DMS53 treated with DMSO at 0.1 percent for 48 hours (cell line): Measurements from ENCODE around the gene OLFM1.

ENCODE experiments used
- DNase-seq: peaks from one replicate; lab custom pipeline; 2025; ENCODE audit not compliant: unreplicated experiment; lab: John Stamatoyannopoulos, UW

OLFM1 gene

DNA sequence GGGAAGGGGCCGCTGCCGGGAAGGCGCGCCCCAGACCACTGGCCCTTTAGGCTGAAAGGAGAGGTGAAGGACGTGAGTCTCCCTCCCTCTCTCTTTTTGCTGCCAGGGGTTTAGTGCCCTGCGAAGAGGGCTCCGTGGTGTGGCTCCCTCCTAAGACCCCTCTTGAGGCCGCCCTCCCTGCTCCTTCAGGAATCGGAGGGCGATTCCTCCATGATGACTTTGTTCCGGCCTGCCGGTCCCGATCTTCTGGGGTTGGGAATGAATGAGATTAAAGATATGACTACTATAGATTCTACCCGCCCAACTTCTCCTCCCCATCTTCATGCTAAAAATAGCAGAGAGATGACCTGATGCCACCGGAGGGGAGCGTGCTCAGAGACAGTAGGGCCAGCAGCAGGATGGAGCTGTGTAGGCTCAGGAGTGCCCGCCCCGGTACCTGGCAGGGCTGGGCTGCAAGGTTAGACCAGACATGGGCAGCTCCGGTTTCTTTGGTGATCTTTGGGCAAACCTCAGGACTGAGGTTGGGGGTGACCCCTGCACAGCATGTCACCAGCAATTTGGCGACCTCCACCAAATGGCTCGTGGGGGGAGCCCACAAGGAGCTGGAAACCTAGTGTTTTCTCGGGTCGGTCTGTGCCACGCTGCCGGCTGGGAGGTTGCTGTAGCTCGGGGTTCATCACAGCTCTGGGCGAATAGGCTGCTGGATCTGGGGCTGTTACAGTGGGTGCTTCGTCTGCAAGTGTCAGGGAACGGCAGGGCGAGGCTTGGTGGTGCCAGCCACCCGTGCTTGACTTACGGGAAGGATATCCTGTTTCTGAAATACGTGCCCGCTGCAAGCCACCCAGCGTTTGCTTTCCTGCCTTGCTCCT lies 1.7 kb downstream of the OLFM1 start:
- no peak for DNase-seq

DNA sequence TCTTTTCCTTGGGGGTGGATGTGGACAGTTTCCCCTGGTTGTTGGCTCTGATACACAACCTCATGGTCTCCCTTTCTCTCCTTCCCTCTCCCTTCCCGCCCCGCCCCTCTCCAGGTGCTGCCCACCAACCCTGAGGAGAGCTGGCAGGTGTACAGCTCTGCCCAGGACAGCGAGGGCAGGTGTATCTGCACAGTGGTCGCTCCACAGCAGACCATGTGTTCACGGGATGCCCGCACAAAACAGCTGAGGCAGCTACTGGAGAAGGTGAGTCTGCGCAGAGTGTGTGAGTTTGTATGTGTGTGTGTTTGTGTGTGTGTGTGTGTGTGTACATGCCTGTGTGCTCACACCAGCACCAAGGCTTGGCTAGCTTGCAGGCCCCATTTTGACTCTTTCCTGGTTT lies 2.6 kb downstream of the OLFM1 start:
- DNase-seq: no peak

DNA sequence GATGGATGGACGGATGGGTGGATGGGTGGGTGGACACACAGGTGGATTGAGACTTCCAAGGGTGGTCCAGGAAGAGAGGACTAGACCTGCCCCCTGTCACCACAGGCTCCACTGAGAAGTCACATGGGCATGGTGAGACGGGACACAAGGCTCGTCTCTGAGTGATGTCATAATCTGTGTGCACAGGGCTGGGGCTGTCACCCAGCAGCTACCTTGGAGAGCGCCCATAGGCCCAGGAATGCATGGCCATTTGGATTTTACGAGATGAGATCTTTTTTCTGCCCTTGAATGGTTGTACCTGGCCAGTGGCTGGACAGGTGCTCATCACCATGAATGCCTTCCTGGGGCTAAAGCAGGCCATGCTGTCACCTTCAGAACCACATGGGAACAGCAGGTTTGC lies 3.1 kb downstream of the OLFM1 start:
- DNase-seq: no peak

DNA sequence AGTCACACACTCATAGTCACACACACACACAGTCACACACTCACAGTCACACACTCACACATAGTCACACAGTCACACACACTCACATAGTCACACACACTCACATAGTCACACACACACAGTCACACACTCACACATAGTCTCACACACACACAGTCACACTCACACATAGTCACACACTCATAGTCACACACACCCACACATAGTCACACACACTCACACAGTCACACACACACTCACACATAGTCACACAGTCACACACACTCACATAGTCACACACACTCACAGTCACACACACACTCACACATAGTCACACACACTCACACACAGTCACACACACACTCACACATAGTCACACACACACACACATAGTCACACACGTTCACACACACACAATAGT lies 4.1 kb downstream of the OLFM1 start:
- DNase-seq: no peak

DNA sequence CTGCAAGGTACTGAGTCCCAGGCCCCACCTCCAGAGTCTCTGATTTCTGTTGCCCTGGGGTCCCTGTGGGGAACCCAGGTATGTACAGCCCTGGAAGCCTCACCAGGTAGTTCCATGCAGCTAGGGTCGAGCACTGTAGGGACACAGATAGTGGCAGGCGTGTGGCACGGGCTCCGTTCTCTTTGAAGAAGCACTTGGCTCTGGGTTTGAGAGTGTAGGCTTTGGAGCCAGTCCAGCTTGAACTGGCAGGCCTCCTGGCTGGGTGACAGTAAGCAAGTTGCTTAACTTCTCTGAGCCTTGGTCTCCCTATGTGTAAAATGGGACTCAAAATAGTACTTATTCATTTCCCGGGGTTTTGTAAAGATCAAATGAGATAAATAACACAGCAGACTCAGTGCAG lies 5.6 kb downstream of the OLFM1 start:
- no peak for DNase-seq

DNA sequence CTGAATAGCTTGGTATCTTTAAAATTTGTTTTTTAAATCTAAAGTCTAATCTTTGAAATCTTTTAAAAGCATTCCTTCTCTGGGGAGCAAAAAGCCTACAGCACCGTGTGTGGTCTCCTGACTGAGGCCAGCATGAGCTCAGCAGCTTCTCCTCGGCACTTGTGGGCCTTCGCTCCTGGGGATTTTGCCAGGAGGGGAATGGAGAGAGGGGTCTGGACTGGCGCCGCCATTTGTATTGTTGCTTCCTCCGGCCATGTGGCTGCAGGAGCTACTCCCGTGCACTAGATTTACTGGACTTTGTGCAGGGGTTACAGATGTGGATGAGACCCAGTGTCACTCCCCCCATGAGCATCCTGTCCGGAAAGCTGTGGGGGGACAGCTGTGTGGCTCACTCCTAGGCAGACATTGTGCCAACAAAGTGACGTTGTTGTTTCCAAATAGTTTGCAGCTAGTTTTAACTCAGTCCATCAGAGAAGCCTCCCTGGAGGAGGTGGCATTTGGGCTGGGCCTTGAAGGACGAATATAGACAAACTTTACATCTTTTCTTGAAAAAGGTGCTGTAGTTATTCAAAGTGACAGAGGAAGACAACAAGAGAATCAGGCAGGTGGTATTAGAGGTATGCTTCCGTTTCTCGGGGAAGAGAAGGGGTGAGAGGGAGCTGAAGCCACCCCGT lies 6.6 kb downstream of the OLFM1 start:
- DNase-seq: no peak

DNA sequence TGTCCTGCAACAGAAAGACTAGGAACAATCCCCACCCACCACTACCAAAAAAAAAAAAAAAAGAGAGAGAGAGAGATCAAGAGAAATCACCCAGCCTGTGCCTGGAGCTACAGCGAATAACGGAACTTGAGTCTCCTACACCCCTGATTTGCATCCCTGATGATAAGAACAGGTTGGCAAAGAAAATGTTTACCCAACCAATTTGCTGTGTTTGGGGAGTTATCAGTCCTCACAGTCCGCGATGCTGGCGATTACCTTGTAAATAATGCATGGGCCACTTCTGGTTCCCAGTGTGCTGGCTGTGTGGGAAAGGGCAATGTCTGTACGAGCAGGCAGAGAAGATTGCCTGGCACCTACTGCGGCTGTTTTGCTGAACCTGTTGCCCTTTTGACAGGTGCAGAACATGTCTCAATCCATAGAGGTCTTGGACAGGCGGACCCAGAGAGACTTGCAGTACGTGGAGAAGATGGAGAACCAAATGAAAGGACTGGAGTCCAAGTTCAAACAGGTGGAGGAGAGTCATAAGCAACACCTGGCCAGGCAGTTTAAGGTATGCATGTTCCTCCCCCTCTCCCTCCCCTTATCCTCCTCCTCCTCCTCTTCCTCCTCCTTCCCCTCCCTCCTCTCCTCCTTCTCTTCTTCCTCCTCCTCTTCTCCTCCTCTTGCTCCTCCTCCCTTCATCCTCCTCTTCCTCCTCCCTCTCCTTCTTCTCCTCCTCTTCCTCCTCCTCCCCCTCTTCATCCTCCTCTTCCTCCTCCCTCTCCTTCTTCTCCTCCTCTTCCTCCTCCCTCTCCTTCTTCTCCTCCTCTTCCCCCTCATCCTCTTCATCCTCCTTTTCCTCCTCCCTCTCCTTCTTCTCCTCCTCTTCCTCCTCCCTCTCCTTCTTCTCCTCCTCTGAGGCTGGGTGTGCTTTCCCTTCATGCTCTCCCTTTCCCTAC lies 8.3 kb downstream of the OLFM1 start:
- no peak for DNase-seq

DNA sequence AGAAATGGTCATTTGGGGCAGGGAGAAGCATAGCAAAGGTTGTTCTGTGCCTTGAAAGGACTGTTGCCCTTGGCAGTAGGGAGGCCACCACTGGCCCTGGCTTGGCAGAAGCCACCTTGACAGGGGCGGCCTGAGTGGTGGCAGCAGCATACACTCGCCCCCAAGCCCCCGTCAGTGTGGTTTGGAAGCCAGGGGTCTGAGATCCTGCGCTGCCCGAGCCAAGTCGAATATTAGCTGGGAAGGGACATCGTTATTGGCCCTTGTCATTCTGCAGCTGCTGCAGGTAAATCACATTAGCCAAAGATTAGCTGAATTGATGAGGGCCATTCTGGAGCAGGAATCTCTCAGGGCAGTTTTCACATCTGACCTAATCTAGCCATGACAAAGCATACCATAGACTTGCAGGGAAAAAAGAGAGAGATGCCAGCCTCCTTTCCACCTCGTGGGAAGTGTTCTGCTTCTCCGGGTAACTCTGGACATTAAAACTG lies 9.0 kb downstream of the OLFM1 start:
- DNase-seq: no peak

DNA sequence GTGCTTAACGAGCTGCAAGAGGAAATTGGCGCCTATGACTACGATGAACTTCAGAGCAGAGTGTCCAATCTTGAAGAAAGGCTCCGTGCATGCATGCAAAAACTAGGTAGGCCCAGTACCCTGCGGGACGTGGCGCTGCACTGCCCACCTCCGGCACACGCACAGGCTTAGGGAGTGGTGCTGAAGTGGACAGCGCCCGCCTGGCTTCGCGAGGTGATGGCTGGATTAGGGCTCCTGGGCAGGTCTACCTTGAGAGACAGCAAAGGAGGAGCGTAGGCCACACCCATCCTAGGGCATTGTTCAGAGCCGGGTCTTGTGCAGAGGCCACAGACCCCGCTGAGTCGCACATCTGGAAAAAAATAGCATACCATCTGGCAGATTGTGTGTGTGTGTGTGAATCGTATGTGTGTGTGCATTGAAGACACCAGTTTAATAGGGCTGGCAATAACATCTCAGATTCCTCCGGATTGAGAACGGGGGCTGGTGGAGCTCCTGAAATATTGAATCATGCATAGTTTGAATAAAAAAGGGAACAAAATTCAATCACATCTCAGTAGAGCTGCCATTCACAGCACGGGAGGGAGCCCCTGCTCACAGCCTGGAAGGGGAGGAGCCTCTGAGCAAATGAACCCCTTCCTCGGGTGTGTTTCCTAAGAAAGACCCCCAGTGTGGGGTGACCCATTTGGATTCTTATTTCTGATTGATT lies 11.1 kb downstream of the OLFM1 start:
- DNase-seq: no peak

DNA sequence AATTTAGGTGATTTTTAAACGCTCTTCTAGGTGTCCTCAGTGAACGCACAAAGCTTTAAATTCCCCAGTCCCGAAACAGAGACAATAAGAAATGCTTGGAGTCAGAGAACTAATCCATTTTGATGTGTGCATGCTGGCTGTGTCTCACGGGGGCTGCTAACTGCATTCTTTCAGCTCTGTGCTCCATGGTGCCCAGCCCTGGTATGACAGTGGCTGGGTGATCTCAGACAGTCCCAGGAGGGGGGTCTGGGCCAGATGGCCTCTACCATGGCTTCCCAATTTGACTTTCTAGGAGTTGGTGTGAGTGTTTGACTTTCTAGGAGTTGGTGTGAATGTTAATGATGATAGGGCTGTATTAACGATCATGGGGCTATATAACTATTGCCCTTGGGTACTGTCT lies 12.1 kb downstream of the OLFM1 start:
- no peak for DNase-seq

DNA sequence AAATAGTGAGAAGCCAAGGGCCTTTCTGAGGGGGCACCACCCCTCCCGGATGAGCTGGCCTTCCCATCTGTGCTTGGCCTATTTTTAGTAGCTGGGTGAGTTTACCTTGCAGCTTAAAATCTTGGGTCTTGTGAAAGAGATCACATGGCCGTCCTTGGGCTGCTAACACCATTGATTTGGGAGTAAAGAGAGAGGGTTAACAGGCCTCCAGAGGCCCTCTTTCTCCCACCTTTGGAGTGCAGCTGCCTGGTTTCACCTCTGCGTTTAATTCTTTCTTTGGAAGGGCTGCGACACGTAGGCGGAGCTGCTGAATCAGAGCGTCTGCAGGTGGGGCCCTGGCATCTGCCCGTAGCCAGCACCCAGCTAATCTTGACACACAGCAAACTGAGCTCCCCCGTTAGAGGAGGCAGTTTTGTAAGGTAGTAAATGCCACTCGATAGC lies 12.8 kb downstream of the OLFM1 start:
- DNase-seq: no peak

DNA sequence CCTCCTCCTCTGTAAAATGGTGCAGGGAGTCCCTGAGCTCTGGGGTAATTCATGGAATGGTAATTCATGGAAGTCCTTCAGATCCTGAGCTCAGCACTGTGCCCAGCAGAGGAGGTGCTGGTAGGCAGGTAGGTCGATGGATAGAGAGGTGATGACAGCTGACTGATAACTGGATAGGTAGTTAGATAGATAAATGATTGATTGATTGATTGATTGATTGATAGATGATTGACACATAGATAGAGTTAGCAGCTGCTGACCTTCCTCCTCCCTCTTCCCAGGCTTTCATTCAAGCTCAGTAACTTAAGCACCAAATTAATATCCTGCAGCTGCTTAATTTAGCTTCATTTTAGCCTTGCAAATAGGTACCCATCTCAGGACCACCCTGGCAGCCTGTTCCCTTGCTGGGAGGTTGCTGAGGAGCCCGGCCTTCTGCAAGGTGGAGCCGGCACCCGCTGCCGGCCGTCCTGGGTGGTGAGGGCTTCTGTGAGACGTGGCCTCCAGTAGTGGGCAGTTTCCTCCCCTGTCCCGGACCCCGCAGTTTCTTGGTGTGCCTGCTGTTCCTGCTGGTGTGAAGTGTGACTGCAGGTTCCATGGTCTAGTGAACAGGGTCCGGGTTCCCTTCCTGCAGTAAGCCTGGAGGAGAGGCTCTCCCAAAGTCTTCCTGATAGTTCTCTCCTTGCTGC lies 13.4 kb downstream of the OLFM1 start:
- no peak for DNase-seq

DNA sequence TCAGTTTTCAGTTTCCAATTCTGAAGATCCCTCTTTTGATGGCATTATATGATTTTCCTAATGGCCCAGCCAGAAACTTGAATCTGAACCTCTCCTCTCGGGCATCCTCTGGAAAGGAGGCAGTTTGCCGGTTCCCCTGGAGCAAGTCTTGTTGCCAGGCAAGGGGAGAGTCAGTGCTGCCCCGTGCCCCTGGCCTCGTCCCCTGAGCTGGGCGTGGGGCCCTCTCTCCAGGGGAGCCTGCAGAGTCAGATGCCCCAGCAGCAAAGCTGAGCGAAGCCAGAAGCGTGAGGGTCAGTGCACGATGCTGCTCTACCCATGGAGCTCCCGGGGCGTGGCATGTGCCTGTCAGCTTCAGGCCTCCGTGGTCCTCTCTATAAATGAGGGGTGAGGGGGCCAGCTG lies 14.0 kb downstream of the OLFM1 start:
- no peak for DNase-seq

DNA sequence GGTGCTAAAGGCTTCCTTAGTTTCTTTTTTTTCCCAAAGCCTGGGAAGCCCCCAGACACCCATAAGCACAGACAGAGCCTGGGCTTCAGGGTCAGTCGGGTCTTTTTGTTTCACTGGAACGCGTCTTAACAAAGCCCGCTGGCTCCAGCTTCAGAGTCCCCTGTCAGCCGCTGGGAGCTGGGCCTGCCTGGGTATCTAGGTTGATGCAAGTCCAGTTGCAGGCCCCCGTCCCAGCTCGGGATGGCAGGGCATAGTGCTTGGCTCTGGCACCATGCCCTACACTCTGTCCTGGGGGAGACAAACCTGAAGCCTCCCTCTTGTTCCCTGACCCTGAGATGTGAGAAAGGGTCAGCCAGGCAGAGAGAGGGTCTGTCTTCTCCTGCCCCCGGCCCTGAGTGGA lies 14.5 kb downstream of the OLFM1 start:
- DNase-seq: no peak

DNA sequence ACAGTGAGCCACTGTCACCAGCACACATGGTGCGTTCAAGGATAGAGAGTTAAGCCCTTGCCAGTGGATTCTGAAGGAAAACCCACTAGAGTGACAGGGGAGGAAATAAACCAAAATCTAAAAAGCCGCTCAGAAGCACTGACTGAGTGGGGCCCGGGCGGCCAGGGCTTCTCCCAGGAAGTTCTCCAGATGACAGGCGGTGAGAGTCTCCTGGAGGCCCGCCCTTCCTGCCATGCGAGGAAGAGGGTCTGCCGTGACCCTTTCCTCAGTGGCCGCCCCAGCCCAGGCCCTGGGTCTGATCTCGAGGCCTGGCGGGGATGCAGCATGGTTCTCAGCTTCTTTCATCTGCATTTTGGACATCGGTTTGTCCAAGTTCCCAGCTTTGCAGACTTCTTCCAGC lies 14.9 kb downstream of the OLFM1 start:
- DNase-seq: no peak

DNA sequence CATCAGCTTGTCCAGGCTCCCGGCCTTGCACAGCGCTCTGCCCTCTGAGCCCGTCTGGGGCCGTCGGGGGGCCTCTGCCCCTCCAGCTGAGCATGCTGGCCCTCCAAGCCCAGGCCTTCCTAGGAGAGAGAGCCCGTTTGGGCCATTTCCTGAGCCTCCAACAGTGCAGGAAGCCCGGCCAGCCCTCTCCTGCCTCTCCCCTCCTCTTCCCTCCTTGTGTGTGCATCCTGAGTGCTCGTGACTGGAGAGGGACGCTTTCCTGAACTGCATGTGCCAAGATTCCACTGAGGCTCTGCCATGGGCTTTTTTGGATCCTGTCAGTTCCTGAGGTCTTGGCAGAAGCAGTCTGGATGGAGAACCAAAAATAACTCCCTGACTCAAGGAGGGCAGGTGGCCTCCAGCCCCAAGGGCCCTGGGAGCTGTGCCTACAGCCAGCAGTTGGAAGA lies 15.6 kb downstream of the OLFM1 start:
- DNase-seq: no peak

DNA sequence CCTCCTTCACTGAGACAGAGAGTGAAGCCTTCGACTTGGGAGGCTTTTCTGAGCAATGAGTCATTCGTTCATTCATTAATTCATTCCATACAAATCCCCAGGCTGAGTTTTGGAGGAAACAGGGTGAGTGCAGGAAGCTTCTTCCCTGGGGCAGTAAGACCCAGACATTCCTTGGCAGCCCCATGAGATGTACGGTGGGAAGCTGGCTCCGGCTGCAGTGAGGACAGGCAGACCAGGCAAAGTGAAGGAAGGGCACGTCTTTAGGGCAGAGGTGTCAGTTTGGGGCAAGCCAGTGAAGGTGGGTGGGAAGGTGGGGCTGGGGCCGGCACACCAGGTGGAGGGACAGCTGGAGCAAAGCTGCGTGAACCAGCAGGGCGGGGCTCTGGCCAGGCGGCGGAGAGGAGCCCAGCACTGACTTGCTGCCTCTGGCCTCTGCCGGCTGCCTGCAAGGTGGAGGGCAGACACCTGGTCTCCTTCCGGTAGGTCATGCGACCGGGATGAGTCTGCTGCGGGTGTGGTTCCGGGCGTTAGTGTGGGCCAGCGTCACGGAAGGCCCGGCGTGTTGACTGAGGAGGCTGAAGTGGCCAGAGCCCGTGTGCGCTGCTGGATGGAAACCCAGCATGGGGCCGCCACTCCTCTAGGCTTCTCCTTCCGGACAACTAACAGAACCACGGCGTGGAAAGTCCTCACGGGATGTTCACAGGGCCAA lies 16.6 kb downstream of the OLFM1 start:
- DNase-seq: no peak

DNA sequence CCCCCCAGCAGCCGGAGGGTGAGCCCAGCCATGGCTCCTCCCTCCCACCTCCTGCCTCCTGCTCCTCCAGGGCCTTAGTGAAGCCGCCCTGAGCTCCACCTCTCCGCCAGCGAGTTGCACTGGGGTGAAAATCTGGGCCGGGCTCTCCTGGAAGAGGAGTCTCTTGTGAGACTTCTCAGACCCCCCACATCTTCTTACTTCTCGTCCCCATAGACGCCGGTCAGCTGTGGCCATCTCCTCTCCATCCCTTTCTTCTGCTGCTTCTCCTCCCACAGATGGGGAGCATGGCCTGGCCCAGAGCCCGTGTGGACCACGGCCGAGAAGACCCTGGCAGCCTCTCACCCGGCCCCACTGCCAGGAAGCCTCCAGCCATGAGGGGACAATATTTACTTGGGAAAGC lies 17.3 kb downstream of the OLFM1 start:
- DNase-seq: no peak

DNA sequence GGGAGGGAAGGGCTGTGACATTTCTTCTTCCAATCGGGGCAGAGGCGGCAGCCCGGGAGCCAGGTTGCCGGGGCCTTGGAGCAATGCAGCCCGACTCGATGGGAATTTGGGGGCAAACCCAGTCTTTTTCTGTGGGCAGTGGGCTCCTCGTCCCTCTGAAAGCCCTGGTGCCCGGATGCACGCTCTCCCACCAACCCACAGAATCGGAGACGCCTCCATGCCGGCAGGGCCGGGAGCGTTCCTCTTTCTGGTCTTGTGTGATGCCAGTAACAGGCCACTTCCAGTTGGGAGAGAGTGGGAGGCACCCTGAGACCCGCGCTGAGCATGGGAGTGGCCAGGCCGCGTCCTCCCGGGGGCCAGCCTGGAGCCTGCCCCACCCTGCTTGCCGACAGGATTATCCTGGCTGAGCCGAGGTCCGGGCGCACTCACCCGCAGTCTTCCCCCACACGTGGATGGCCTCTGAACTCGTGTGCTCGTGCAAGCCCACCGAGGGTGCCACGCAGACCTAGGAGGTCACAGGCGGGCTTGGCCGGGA lies 17.8 kb downstream of the OLFM1 start:
- DNase-seq: no peak
